Fibroblast of upper back skin (primary cell): Measurements from ENCODE around the gene PLEKHM3.
"Not testable (repeated sequence)": the region's sequence is repeated elsewhere in the genome, so short reads cannot be mapped to it uniquely, and the experiment has no call there.

Experiments
- DNase-seq: peaks from one replicate; pipeline ENCODE4 v3.0.0-alpha.2; 2013

PLEKHM3 gene

GRCh38 chr2:207813942-207814341 is 211.4 kb downstream of the PLEKHM3 start:
- DNase-seq, result no peak

DNA sequence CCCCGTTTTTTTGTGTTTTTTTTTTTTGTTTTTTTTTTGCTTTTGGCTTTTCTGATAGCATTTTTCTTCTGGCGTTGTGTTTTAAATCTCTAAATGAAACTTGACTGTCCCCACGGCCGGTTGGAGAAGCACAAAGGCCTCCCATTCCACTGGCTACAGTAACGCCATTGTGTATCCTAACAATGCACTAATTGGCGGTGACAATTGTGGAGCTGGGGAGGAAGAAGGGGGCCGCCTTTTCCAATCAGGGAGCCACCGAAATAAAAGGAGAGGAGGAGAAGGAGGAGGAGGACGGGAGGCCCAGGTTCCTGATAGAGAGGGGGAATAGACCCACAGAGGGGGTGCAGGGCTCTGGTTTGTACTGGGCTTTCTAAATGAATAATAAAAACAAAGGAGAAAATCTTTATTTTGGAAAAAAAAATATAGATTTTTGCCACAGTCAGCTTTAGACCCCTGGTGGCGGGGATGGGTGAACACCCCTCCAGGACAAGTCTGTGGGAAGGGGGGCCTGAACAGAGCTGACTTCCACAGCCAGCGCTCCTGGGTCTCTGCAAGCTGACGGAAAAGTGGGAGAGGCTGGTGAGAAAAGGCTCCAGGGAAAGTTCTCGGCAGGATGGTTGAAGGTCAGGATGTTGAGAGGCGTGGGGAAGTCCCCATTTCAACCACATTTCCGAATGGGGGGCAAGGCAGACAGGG is 212.0 kb downstream of the PLEKHM3 start:
- no peak for DNase-seq

DNA sequence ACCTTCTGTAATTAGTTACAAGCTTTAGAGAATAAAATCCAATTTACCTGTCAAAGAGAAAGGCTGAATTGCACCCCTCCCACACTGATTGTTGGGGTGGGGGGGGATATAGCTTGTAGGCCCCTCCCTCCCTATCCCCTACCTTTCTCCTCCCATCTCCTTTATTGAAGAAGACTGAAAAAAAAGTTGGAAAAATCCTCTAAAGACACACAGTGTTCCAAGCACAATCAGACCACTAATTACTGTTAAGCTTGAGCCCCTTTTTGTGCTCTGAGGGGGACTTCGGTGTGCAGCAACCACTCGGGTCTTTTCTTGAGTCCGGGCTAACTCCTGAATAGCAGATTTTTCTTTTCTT is 212.6 kb downstream of the PLEKHM3 start:
- no peak for DNase-seq

- DNase-seq, result no peak
These were observed 213.1 kb downstream of the PLEKHM3 start for GRCh38 chr2:207812058-207812725.

DNA sequence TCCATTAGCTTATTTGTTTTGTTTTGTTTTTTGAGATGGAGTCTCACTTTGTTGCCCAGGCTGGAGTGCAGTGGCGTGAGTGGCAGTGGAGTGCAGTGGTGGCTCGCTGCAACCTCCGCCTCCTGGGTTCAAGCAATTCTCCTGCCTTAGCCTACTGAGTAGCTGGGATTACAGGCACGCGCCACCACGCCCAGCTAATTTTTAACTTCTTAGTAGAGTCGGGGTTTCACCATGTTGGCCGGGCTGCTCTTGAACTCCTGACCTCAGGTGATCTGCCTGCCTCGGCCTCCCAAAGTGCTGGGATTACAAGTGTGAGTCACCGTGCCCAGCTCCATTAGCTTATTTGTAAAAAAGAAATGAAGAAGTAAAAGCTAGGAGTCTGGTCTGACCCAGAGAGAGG is 213.7 kb downstream of the PLEKHM3 start:
- not testable (repeated sequence) for DNase-seq

GRCh38 chr2:207810200-207810788 is 215.0 kb downstream of the PLEKHM3 start:
- no peak for DNase-seq

GRCh38 chr2:207808119-207808518 is 217.2 kb downstream of the PLEKHM3 start:
- DNase-seq, result no peak

- no peak for DNase-seq
These were observed 217.8 kb downstream of the PLEKHM3 start for GRCh38 chr2:207807516-207807915.

DNA sequence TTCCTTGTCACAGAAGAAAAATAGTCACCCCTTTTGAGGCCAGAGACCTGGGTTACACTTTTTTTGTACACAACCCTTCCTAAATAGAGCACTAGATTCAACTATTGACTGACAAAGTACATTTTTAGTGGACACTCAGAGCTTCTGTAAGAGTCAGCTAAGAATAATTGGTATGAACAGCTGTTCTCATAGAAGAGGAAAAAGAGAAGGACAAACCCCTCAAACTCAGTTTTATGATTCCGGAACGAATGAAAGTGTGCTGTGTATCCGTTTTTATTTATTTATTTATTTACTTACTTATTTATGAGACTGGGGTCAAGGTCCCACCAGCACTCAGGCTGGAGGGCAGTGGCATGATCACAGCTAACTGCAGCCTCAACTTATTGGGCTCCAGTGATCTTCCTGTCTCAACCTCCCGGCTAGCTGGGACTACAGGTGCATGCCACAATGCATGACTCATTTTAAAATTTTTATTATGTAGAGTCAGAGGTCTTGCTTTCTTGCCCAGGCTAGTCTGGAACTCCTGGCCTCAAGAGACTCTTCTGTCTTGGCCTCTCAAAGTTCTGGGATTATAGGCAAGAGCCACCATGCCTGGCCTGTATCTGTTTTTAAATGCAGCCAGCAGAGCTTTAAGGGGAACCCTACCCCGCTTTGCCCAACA is 219.6 kb downstream of the PLEKHM3 start:
- DNase-seq, result peak; percentile 26

DNA sequence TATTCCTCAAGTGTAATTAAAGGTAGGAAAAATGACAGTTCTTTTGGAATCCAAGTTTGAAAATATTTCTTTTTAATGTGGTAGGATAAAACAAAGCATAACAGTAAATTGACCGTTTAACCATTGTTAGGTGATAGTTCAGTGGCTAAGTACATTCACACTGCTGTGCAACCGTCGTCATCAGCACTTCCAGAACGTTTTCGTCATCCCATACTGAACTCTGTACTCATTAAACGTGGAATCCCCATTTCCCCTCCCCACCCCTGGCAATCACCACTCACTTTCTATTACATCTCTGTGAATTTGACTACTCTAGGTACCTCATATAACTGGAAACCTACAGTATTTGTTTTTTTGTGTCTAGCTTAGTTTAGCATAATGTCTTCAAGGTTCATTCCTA is 222.7 kb downstream of the PLEKHM3 start:
- no peak for DNase-seq

DNA sequence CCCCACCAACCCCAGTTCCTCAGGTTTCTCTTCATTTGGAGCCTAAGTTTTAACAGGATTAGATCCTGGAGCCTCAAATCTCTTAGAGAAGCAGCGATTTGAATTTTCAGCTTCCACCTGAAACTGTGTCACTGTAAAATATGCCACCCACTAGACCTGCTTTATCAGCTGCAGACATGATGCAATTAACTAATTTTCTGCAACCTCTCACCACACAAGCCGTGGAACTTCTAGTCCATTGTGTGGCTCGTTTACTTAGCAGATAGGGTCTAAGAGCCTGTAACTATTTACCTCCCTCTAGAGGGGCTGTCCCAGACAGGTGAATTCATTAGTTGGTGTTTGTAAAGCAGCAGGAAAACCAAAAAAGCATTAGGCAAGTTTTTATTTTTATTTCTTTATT is 224.1 kb downstream of the PLEKHM3 start:
- no peak for DNase-seq

- peak; percentile 23 for DNase-seq
These were observed 228.6 kb downstream of the PLEKHM3 start for GRCh38 chr2:207796585-207797350.

GRCh38 chr2:207792244-207792785 is 233.0 kb downstream of the PLEKHM3 start:
- peak; percentile 78 for DNase-seq

DNA sequence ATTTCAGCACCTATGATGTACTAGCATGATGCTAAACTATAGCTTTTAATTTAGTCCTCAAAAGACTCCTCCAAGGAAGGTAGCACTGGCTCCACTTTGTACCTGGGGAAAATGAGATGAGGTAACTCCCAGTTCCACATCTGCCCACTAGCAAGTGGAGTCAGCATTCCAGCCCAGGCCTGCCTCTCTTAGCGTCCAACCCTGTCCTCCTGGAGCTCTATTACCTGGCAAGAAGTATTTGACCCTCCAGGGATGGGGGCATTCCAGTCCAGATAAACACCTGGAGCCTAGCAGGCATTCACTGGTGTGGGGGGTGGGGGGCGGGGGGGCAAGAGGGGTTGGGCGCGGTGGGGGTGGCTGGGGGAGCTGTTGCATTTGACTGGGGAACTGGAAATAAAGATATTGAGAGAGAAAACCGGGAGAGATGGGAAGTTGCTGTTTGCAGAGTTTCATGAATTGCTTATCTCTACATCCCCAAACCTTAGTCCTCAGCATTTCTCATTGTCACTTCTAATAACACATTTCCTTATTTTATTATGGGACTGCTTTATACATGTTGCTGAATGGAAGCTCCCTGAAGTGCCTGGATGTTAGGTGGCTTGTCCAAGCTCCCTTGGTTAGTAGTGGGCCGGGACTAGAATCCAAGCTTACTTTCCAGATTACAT is 233.6 kb downstream of the PLEKHM3 start:
- no peak for DNase-seq

DNA sequence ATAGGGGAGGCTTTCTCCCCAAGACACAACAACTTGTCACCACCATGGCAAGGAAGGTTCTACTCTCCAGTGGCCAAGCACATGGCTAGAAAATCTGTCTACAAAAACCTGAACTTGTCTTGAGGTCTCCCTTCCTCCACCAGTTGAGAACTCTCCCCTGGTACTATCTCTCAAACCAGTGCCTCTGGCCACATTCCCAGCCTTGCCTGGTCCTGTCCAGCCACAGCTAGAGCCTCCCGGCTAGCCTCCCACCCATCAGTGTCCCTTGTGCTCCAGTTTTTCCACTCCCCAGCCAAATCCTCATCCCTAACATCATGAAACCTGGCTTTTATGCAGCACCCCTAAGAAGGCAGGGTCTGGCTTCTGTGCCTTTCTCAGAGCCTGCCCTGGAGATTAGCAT is 234.4 kb downstream of the PLEKHM3 start:
- no peak for DNase-seq

DNA sequence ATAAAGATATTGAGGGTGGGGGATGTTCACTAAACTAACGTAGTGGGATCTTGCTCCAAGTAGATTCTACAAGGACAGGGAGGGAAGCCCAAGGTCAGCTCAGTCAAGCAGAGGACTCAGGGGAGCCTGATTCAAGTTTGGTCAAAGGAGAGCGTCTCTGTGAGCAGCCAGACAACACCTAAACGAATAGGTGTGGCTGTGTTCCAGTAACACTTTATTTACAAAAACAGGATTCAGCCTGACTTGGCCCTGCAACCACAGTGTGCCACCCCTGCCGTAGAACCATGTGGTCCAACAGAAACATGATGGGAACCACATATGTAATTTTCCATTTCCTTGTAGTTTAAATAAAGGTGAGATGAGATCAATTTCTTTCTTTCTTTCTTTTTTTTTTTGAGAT is 237.5 kb downstream of the PLEKHM3 start:
- no peak for DNase-seq

GRCh38 chr2:207787017-207787416 is 238.3 kb downstream of the PLEKHM3 start:
- DNase-seq, result no peak

DNA sequence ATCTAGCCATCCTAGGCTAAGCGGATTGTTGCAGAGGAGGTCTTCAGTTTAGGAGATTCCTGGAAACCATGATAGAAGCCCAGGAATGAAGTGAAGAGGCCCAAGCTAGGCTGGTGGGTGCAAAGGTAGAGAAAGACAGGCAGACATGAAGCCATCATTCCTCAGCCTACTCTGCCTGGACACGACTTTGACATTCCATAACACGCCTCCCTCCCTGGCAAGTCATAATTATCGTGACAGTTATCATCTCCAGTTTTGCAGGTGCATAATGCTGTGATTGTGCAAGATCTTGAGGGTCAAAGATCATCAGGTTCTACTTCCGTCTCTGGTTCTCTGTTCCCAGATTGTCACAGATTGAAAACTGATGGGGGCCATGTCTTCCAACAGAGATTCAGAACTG is 240.4 kb downstream of the PLEKHM3 start:
- DNase-seq, result no peak

DNA sequence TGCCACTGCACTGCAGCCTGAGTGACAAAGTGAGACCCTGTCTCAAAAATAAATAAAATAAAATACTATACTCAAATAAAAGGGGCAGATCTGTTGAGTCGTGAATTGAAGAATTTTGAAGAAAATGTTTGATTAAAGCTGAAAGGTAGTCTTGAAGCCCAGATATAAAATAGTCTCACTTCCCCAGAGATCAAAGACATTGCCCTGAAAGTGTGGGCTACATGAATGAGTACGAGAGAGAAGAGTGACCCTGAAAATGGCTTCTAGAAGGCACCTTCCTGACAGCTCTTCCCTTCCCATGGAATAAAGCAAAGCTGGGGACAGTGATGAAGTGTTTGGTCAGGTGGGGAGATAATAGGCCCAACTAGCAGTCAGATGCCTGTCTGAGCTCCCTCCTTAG is 241.8 kb downstream of the PLEKHM3 start:
- no peak for DNase-seq

DNA sequence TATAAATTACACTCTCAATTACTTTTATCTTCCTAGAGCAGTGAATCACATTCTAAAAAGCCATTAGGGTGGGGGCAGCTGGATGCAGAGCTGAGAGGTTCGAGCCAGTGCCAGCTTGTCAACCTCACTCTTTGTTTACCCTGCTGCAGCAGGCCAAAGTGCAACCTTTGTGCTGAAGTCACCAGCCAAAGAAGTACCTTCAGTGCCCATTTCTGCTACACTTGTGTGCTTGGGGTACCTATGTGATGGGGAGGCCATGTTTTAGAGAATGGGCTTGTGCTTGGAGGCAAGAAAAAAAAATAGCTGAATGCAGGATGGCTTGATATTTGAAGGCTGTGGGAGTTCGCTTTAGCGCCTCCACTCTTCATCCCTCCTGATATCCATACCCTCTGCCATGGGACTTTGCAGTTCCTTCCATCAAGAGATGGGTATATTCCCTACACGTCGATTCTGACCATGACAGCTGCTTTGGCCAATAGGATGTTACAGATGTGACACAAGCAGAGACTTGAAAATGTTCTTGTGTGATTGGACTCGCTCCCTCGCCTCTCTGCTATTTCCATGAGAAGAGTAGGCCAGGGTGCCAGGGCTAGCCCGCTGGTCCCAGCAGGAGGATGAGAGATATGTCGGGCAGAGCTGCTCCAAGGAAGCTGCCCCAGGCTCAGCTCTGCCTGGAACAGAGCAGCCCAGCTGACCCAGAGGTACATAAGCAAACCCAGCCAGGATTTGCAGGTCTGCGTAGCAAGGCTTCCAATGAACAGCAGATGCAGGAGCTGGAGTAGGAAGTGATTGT is 242.9 kb downstream of the PLEKHM3 start:
- no peak for DNase-seq

- DNase-seq, result no peak
These were observed 245.8 kb downstream of the PLEKHM3 start for GRCh38 chr2:207779523-207779922.
